ENCODE data around the gene PGBD4.
"Not testable (repeated sequence)": the region's sequence is repeated elsewhere in the genome, so short reads cannot be mapped to it uniquely, and the experiment has no call there.

PGBD4 gene

GRCh38 chr15:34114215-34114614, 12.3 kb downstream of the PGBD4 start:
- DNase-seq (ENCODE audit: low spot score) = no peak

- no peak for DNase-seq (ENCODE audit: low spot score)
Measured at GRCh38 chr15:34114739-34115138, 12.9 kb downstream of the PGBD4 start.

GRCh38 chr15:34116620-34117019, 14.7 kb downstream of the PGBD4 start:
- DNase-seq (ENCODE audit: low spot score) = no peak

GRCh38 chr15:34119291-34119690, 17.4 kb downstream of the PGBD4 start:
- no peak for DNase-seq (ENCODE audit: low spot score)

- not testable (repeated sequence) for DNase-seq (ENCODE audit: low spot score)
Measured at GRCh38 chr15:34120420-34120819, 18.5 kb downstream of the PGBD4 start.

- not testable (repeated sequence) for DNase-seq (ENCODE audit: low spot score)
Measured at GRCh38 chr15:34121786-34122185, 19.9 kb downstream of the PGBD4 start.

- DNase-seq (ENCODE audit: low spot score) = peak; percentile 54
Measured at GRCh38 chr15:34122771-34123183, 20.9 kb downstream of the PGBD4 start.

GRCh38 chr15:34124651-34125050, 22.8 kb downstream of the PGBD4 start:
- no peak for DNase-seq (ENCODE audit: low spot score)

GRCh38 chr15:34125945-34126344, 24.1 kb downstream of the PGBD4 start:
- DNase-seq (ENCODE audit: low spot score) = no peak

GRCh38 chr15:34126522-34126921, 24.6 kb downstream of the PGBD4 start:
- DNase-seq (ENCODE audit: low spot score) = no peak

GRCh38 chr15:34128898-34129297, 27.0 kb downstream of the PGBD4 start:
- DNase-seq (ENCODE audit: low spot score) = no peak

GRCh38 chr15:34132881-34133280, 31.0 kb downstream of the PGBD4 start:
- DNase-seq (ENCODE audit: low spot score) = no peak

- DNase-seq (ENCODE audit: low spot score) = no peak
Measured at GRCh38 chr15:34133511-34133910, 31.6 kb downstream of the PGBD4 start.

GRCh38 chr15:34147371-34148140, 45.7 kb downstream of the PGBD4 start:
- no peak for DNase-seq (ENCODE audit: low spot score)

GRCh38 chr15:34154725-34155204, 52.9 kb downstream of the PGBD4 start:
- DNase-seq (ENCODE audit: low spot score) = no peak

GRCh38 chr15:34155859-34156258, 54.0 kb downstream of the PGBD4 start:
- no peak for DNase-seq (ENCODE audit: low spot score)

Measured in AG20443 (cell line).